ENCODE results near the gene NACAD. TPM values are rescaled to one million over a fixed set of nuclear protein-coding genes. Genes with fewer than 3 reads are reported as not detected.
"Not testable (repeated sequence)": the region's sequence is repeated elsewhere in the genome, so short reads cannot be mapped to it uniquely, and the experiment has no call there.

NACAD gene
- total RNA-seq, 4 donors from 2014 or later, result 1.4 to 4.4 (median 3.0) TPM

GRCh38 chr7:45036796-45037195, 52.0 kb downstream of the NACAD start:
- no peak for ATAC-seq (ENCODE audit: low FRiP score)
- no peak for DNase-seq (ENCODE audit: low spot score)
- TF ChIP-seq, protein P1, sequence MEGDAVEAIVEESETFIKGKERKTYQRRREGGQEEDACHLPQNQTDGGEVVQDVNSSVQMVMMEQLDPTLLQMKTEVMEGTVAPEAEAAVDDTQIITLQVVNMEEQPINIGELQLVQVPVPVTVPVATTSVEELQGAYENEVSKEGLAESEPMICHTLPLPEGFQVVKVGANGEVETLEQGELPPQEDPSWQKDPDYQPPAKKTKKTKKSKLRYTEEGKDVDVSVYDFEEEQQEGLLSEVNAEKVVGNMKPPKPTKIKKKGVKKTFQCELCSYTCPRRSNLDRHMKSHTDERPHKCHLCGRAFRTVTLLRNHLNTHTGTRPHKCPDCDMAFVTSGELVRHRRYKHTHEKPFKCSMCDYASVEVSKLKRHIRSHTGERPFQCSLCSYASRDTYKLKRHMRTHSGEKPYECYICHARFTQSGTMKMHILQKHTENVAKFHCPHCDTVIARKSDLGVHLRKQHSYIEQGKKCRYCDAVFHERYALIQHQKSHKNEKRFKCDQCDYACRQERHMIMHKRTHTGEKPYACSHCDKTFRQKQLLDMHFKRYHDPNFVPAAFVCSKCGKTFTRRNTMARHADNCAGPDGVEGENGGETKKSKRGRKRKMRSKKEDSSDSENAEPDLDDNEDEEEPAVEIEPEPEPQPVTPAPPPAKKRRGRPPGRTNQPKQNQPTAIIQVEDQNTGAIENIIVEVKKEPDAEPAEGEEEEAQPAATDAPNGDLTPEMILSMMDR (IDR thresholded peaks at IDR 0.05), result no peak

DNA sequence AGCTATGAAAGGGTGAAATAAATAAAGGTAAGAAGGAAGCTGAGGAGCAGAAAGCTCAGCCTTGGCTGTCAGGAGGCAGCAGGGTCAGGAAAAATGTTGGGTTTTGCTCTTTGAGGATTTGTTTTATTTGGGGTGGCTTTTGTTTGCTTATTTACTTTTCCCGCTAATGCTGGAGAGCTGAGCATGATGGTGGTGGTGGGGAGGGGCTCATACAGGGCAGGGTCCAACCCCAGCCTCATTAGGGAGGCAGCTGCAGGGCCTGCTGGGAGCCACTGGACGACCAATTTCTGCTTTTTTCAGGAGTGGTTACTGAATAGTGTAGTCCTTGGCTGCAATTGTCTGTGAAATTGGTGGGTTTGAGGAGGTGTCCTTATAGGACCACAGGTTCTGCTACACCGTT, 52.5 kb downstream of the NACAD start:
- ATAC-seq (ENCODE audit: low FRiP score) (no peak), DNase-seq (ENCODE audit: low spot score) (no peak)
- TF ChIP-seq, protein P1 (IDR thresholded peaks at IDR 0.05), result no peak

- DNase-seq (ENCODE audit: low spot score) (no peak), ATAC-seq (ENCODE audit: low FRiP score) (no peak)
- TF ChIP-seq, protein P1 (IDR thresholded peaks at IDR 0.05), result no peak
These were observed 52.9 kb downstream of the NACAD start for GRCh38 chr7:45035893-45036292.

- TF ChIP-seq, protein P1 (IDR thresholded peaks at IDR 0.05), result no peak
- no peak for ATAC-seq (ENCODE audit: low FRiP score)
- no peak for DNase-seq (ENCODE audit: low spot score)
These were observed 53.4 kb downstream of the NACAD start for GRCh38 chr7:45035371-45035770.

GRCh38 chr7:45034710-45035109, 54.1 kb downstream of the NACAD start:
- DNase-seq (ENCODE audit: low spot score); ATAC-seq (ENCODE audit: low FRiP score): not testable (repeated sequence)

GRCh38 chr7:45033931-45034290, 54.9 kb downstream of the NACAD start:
- ATAC-seq (ENCODE audit: low FRiP score) (no peak), DNase-seq (ENCODE audit: low spot score) (no peak)
- TF ChIP-seq, protein P1 (IDR thresholded peaks at IDR 0.05), result no peak

- no peak for DNase-seq (ENCODE audit: low spot score)
- TF ChIP-seq, protein P1 (IDR thresholded peaks at IDR 0.05), result no peak
- ATAC-seq (ENCODE audit: low FRiP score), result no peak
These were observed 55.4 kb downstream of the NACAD start for GRCh38 chr7:45033261-45033930.
